ENCODE data around the gene CMSS1.

DNA sequence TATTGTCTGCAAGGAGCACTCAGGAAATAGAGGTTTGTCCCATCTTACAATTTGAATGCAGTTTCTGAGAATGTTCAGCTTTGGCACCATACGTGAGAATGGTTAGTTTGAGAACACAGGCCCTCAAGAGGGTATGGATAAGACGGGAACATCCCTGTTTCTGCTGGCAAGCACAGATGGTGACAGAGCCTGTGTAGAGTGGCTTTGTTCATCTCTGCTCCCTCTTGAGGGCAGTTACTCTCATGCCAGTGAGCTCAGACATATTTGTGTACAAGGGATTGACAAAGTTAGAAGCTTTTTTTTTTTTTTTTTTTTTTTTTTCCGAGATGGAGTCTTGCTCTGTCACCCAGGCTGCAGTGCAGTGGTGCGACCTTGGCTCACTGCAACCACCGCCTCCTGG is 368.2 kb downstream of the CMSS1 start:
- TF ChIP-seq, protein P1, sequence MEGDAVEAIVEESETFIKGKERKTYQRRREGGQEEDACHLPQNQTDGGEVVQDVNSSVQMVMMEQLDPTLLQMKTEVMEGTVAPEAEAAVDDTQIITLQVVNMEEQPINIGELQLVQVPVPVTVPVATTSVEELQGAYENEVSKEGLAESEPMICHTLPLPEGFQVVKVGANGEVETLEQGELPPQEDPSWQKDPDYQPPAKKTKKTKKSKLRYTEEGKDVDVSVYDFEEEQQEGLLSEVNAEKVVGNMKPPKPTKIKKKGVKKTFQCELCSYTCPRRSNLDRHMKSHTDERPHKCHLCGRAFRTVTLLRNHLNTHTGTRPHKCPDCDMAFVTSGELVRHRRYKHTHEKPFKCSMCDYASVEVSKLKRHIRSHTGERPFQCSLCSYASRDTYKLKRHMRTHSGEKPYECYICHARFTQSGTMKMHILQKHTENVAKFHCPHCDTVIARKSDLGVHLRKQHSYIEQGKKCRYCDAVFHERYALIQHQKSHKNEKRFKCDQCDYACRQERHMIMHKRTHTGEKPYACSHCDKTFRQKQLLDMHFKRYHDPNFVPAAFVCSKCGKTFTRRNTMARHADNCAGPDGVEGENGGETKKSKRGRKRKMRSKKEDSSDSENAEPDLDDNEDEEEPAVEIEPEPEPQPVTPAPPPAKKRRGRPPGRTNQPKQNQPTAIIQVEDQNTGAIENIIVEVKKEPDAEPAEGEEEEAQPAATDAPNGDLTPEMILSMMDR (conservative IDR thresholded peaks at IDR 0.05; ENCODE audit: low read depth, low read length) = no peak
- no peak for TF ChIP-seq EZH2 (IDR thresholded peaks at IDR 0.05; ENCODE audit: borderline replicate concordance, low read depth, low read length, poor library complexity, severe bottlenecking)

Data from A673 (cell line).